ENCODE results near the gene GAS7. TPM values are rescaled to one million over a fixed set of nuclear protein-coding genes. Genes with fewer than 3 reads are reported as not detected.

The GAS7 gene
- total and polyA plus RNA-seq, 9 donors: 7.1 to 48.0 (median 24.2) TPM

- no peak for TF ChIP-seq POLR2A (IDR thresholded peaks at IDR 0.05)
- no peak for TF ChIP-seq EP300 (IDR thresholded peaks at IDR 0.05)
- TF ChIP-seq CTCF (IDR thresholded peaks at IDR 0.05): no peak
- WGBS, 3 donors: 84 to 89% (median 89%) methylated on average over 13 of the region's 13 CpGs
- Histone ChIP-seq H3K27me3 (no peaks in the 10 kb centered on the region), H3K27ac (no peak overlapping the region), H3K36me3 (no peaks in the 10 kb centered on the region), H3K4me1 (ENCODE audit: insufficient read depth) (no peaks in the 10 kb centered on the region), H3K4me3 (no peak overlapping the region), H3K9me3 (no peaks in the 10 kb centered on the region)
- intact Hi-C loops (cut with DNase I): no loop called here
- no peak for DNase-seq
These were observed 143.0 kb downstream of the GAS7 start for GRCh38 chr17:10055262-10055975.

GRCh38 chr17:10053782-10054540 is 144.4 kb downstream of the GAS7 start:
- DNase-seq: no peak
- 47 to 56% (median 55%) methylated on average over 12 of the region's 12 CpGs for WGBS, 3 donors
- no peak overlapping the region for H3K27ac ChIP-seq
- H3K4me3 ChIP-seq: no peak overlapping the region
- intact Hi-C loops (cut with DNase I): no loop called here
- H3K4me1 ChIP-seq (ENCODE audit: insufficient read depth): no peaks in the 10 kb centered on the region
- H3K36me3 ChIP-seq: no peaks in the 10 kb centered on the region
- no peaks in the 10 kb centered on the region for H3K27me3 ChIP-seq
- H3K9me3 ChIP-seq: no peaks in the 10 kb centered on the region
- TF ChIP-seq EP300 (IDR thresholded peaks at IDR 0.05) (no peak), POLR2A (IDR thresholded peaks at IDR 0.05) (no peak), CTCF (IDR thresholded peaks at IDR 0.05) (no peak)

- no peak for DNase-seq
- WGBS, 3 donors: 93 to 95% (median 93%) methylated on average over 15 of the region's 15 CpGs
- H3K27ac ChIP-seq: no peak overlapping the region
These were observed 146.1 kb downstream of the GAS7 start for GRCh38 chr17:10052106-10052813.

More at GRCh38 chr17:10052106-10052813, 146.1 kb downstream of the GAS7 start:
- H3K9me3 ChIP-seq: no peaks in the 10 kb centered on the region
- intact Hi-C loops (cut with DNase I): no loop called here
- H3K4me3 ChIP-seq: no peak overlapping the region
- no peaks in the 10 kb centered on the region for H3K27me3 ChIP-seq
- no peaks in the 10 kb centered on the region for H3K36me3 ChIP-seq
- H3K4me1 ChIP-seq (ENCODE audit: insufficient read depth): no peaks in the 10 kb centered on the region
- TF ChIP-seq CTCF (IDR thresholded peaks at IDR 0.05): no peak
- TF ChIP-seq POLR2A (IDR thresholded peaks at IDR 0.05): no peak
- TF ChIP-seq EP300 (IDR thresholded peaks at IDR 0.05): no peak
